Measurements from ENCODE around the gene CERCAM. TPM values are rescaled to one million over a fixed set of nuclear protein-coding genes. Genes with fewer than 3 reads are reported as not detected.

Gene CERCAM
- polyA plus RNA-seq, 2 of the 4 experiments (the other 2 are of a cell fraction) = 16.5 to 28.5 TPM

GRCh38 chr9:128394379-128395168 lies 26.1 kb upstream of the CERCAM start:
- ATAC-seq = no peak

GRCh38 chr9:128396970-128397613 lies 23.6 kb upstream of the CERCAM start:
- Histone ChIP-seq H3K4me2 (no peak overlapping the region), H3K4me1 (no peaks in the 10 kb centered on the region), H3K9me3 (no peaks in the 10 kb centered on the region), H3K4me3 (no peak overlapping the region), H3K27ac (no peak overlapping the region)
- FAIRE-seq (no peak), ATAC-seq (peak; percentile 44 to 51; a peak in 4 of 6 replicates), DNase-seq (ENCODE audit: low read depth in 1 of 2, low spot score in 1 of 2) (no peak)
- ChIA-PET POLR2A (no interaction called here), CTCF (interaction anchor here (0.5 to 2.0 kb wide), 11 partner anchors 13 to 734 kb away, joined by 3 to 8 read pairs (median 4); partner anchors contain the start of gene URM1)
- no peak for TF ChIP-seq TP53 (CRISPR knock-in tag; IDR thresholded peaks at IDR 0.05)
- no peak for TF ChIP-seq POLR2AphosphoS2 (conservative IDR thresholded peaks at IDR 0.05; ENCODE audit: low read length)
- TF ChIP-seq MYC (IDR thresholded peaks at IDR 0.05; ENCODE audit: borderline replicate concordance, low read length) = no peak
- TF ChIP-seq FOSB (CRISPR knock-in tag; IDR thresholded peaks at IDR 0.05) = no peak
- no peak for TF ChIP-seq CEBPB (IDR thresholded peaks at IDR 0.05)
- TF ChIP-seq HDAC2 (IDR thresholded peaks at IDR 0.05) = no peak
- no peak for TF ChIP-seq USF2 (IDR thresholded peaks at IDR 0.05)
- TF ChIP-seq HES2 (IDR thresholded peaks at IDR 0.05) = no peak
- TF ChIP-seq FOXS1 (CRISPR knock-in tag; IDR thresholded peaks at IDR 0.05) = no peak
- TF ChIP-seq JUNB (IDR thresholded peaks at IDR 0.05) = no peak
- TF ChIP-seq TFCP2L1 (CRISPR knock-in tag; IDR thresholded peaks at IDR 0.05) = no peak
- TF ChIP-seq NR3C1 (IDR thresholded peaks at IDR 0.05) = no peak
- TF ChIP-seq ZSCAN20 (CRISPR knock-in tag; IDR thresholded peaks at IDR 0.05) = no peak
- no peak for TF ChIP-seq MAFK (IDR thresholded peaks at IDR 0.05; ENCODE audit: partially characterized antibody)
- TF ChIP-seq HOXB5 (CRISPR knock-in tag; IDR thresholded peaks at IDR 0.05) = no peak
- no peak for TF ChIP-seq BCL3 (IDR thresholded peaks at IDR 0.05)
- WGBS (ENCODE audit: missing lambda C conversion rate) = 54% methylated on average over 19 of the region's 19 CpGs

More at GRCh38 chr9:128394379-128395168, 26.1 kb upstream of the CERCAM start:
- Histone ChIP-seq H3K9me3 (no peaks in the 10 kb centered on the region), H3K4me1 (no peaks in the 10 kb centered on the region), H3K4me3 (no peak overlapping the region), H3K4me2 (no peak overlapping the region), H3K27ac (no peak overlapping the region)
- ChIA-PET POLR2A (no interaction called here), CTCF (interaction anchor here (0.6 to 1.5 kb wide), 6 partner anchors 8 to 99 kb away, joined by 3 to 6 read pairs (median 3); no protein-coding TSS in a partner anchor)
- 76% methylated on average over 9 of the region's 9 CpGs for WGBS (ENCODE audit: missing lambda C conversion rate)
- DNase-seq (ENCODE audit: low read depth in 1 of 2, low spot score in 1 of 2) (no peak), FAIRE-seq (no peak)
- TF ChIP-seq E2F6 (IDR thresholded peaks at IDR 0.05; ENCODE audit: borderline replicate concordance, low read depth) (no peak), RFX5 (IDR thresholded peaks at IDR 0.05) (no peak), FOSL2 (IDR thresholded peaks at IDR 0.05) (no peak), FOSL2 (CRISPR knock-in tag; IDR thresholded peaks at IDR 0.05) (no peak), HDAC2 (IDR thresholded peaks at IDR 0.05) (no peak)

- Histone ChIP-seq H3K4me3 (no peak overlapping the region), H3K27ac (no peak overlapping the region), H3K4me2 (no peak overlapping the region), H3K9me3 (no peaks in the 10 kb centered on the region), H3K4me1 (no peaks in the 10 kb centered on the region)
- DNase-seq (ENCODE audit: low read depth in 1 of 2, low spot score in 1 of 2) (no peak), FAIRE-seq (no peak), ATAC-seq (peak; percentile 30 to 34; a peak in 4 of 6 replicates)
- POLR2A ChIA-PET = no interaction called here
- WGBS (ENCODE audit: missing lambda C conversion rate) = 51% methylated on average over 7 of the region's 7 CpGs
- CTCF ChIA-PET = interaction anchor here (0.5 to 2.0 kb wide), 8 partner anchors 12 to 311 kb away, joined by 3 to 8 read pairs (median 4); no protein-coding TSS in a partner anchor
- TF ChIP-seq CHD2 (IDR thresholded peaks at IDR 0.05; ENCODE audit: low read length, partially characterized antibody) (no peak), MYC (IDR thresholded peaks at IDR 0.05; ENCODE audit: borderline replicate concordance, low read length) (no peak), FOXS1 (CRISPR knock-in tag; IDR thresholded peaks at IDR 0.05) (no peak), HMGXB4 (CRISPR knock-in tag; IDR thresholded peaks at IDR 0.05; ENCODE audit: borderline replicate concordance) (no peak), HES2 (IDR thresholded peaks at IDR 0.05) (no peak), EP300 (IDR thresholded peaks at IDR 0.05) (no peak), NR3C1 (IDR thresholded peaks at IDR 0.05) (no peak)
These were observed 22.8 kb upstream of the CERCAM start for GRCh38 chr9:128397831-128398230.
